Uterus (tissue), 2 donors: Measurements from ENCODE around the gene TRIO.

Experiments
- CTCF ChIP-seq, 4 experiments: fragments of 200-600 bp in 2 of 4; fragments of 450-650 bp in 2 of 4; sonication (generic) in 2 of 4; IDR thresholded peaks; one replicate each; pipeline ENCODE4 v1.5.1; 2016 to 2019; ENCODE audit warnings: antibody characterized with exemption in 4 of 4, mild to moderate bottlenecking in 2 of 4, moderate library complexity in 1 of 4
- POLR2A ChIP-seq, 2 donors: fragments of 450-650 bp; IDR thresholded peaks; one replicate each; pipeline ENCODE4 v1.6.1; 2016; ENCODE audit warnings: antibody characterized with exemption in 2 of 2, mild to moderate bottlenecking in 1 of 2, moderate library complexity in 1 of 2

- TF ChIP-seq POLR2A (IDR thresholded peaks at IDR 0.05) (no peak), CTCF (IDR thresholded peaks at IDR 0.05) (no peak)
These were observed 264.6 kb downstream of the TRIO start for GRCh38 chr5:14407746-14408175.
